GM19239 (cell line): Measurements from ENCODE around the gene CNOT6L.

Experiments
- DNase-seq: peaks from one replicate; pipeline ENCODE4 v3.0.0; 2011; ENCODE audit warnings: low spot score; ENCODE audit not compliant: insufficient read length
- FAIRE-seq: peaks from 2 replicates; lab custom pipeline; 2011; peaks lifted over from hg19 to GRCh38; lab: Jason Lieb, UNC

The CNOT6L gene

DNA sequence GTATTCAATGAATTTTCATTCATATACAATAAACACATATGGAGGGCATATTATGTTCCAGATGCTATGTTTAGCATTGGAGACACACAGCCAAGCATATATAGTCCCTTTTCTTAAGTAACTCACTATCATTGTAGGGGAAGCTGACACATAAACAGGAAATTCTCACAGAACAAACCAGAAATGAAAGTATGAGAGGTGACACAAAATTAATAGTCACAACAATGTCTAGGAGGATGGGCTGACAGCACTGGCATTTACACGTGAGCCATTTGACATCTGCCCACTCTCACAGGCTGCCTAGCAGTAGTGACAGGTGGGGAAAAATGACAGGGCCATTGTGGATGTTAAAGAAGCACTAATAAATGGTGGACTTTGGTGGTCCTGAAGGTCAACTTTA is 2.6 kb upstream of the CNOT6L start:
- FAIRE-seq (peak; percentile 67), DNase-seq (no peak)

DNA sequence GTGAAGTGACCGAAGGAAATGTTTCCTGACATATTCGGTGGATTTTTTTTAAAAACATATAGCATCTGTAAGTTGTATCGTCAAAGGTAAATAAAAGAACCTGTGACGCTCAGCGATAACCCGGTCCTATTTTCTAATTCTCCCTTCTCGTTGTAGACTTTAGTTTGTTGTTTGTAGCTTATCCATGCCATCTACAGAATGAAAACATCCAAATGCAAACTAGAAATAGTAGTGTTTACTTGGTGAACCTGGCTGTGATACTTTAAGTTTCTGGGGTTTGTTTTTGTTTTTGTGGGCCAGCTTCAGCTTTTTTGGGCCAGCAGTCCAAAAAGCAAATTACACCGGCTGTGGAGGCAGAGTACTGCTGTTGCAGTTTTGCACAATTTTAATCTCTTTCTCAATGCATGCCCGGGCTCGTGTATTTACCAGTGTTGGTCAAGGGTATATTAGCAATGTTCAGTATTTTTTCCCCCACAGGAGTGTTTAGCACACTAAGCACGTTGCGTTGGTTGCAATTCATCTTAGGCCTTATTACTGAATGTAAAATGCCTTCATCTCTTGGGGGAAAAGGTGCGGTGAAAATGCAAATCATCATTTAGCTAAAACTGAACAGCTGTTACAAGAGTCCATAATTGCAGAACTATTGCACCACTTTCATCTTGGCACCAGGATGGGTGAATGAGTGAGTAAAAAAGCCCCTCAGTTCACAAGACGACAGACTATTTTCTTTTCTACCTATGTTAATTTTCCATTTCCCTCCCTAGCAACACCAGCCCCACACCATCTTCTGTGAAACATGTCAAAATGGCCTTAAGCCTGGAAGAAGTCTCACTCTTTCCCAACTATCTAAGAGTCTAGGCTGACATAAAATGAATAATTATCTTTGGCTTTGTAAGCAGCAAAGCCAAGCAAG is 1.7 kb upstream of the CNOT6L start:
- FAIRE-seq, result peak; percentile 59
- no peak for DNase-seq

DNA sequence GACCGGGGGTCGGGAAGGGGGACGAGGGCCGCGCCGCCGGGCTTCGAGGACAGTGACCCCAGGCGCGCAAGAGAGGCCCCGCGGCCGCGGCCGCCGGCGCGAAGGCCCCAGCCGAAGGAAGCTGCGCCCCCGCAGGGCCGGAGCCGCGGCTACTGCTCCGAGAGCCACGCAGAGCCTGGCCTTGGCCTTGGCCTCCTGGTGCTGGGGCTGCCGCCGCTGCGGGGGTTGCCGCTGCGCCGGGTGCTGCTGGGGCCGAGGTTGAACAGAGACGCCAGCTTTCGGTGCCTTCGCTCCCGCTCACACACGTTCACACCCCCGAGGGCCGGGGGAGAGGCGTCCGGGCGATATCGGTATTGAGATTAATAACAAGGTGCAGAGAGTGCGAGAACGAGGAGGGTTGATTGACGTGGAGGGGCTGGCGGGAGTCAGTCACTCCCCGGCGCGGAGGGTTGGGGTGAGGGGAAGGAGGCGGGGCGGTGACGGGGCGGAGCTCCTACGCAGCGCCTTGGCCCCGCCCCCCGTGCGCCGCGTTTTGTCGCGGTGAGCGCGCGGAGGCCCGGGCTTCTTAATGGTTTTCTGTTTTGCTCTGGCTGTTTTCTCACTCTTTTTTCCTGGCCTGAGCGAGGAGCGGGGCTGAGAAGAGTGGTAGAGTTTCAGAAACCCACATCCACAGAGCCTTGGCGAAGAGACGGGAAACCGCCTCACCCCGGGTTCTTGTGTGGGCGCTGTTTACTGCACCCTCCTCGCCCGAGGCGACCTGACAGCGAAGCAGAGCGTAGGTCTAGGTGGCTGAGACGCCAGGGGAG is 878 bp upstream of the CNOT6L start:
- DNase-seq, result peak; percentile 81
- FAIRE-seq, result peak; percentile 86

DNA sequence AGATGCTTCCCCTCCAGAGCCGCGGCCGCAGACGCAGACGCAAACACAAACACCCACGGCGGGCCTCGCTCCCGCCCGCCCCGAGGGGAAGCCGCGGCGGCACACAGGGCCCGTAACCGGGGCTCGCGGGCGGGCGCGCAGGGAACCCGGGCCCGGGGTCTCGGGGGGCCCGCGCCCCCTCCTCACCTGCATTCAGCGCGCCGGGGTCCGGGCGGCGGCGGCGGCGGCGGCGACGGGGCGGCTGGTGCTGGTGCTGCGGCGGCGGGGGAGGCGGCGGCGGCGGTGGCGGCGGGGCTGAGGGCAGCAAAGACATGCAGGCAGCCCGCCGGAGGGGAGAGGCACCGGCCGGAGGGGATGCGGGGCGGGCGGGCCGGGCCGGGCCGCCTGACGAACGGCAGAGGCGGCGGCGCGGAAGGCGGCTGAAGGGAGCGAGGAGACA is 255 bp upstream of the CNOT6L start:
- FAIRE-seq (no peak), DNase-seq (no peak)

DNA sequence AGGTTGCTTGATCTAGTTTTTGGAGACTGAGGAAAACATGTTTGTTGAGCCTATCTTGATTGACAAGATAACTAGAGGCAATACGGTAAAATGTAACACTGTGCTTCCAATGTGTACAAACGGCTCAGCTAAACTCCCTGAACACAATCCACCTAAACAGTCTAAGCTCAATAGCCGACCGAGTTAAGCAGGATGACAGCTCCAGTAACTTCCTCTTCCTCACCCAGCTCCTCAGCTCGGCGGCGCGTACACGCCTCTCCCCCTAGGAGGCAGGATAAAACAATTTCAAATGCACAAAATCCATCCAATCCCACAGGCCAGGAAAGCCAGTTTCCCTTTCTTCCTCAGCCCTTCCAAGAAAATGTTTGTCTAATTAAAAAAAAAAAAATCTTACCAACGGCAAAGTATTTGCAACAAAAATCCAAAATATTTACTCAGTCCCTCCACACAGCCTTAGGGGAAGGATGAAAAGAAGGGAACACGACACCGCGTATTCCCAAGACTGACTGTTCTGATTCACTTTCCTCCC is 1.0 kb downstream of the CNOT6L start:
- peak; percentile 17 for DNase-seq
- FAIRE-seq, result peak; percentile 33

DNA sequence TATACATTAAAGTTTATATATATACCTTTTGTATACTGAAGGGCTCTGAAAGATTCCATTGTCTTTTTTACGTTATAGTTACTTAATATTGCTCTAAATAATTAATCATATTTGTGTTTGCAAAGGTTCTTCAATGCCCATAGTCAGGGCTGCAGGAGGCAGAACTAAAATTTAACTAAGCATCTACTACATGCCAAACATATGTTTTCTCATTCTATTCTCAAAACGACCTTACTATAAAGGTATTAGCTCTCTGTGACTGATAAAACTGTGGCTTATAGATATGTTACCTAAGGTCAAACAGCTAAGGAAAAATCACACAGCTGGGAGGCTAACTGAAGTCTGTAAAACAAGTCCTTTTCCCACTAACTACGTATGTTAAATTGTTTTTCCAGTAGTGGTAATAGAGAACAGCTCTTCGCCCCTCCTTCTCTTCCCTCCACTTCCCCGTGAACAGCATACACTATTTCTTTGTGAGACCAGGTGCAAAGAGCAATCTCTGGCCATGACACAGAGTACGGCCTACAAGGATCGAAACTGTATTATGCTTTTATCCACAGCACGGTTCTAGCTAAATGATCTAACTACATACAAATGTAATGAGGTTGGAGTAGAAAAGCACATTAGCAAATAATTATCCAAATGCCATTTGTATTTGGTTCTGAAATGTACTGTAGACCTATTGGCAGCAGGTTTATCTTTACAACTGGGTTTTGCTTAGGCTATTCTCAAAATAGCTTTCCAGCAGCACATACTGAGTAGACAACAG is 1.7 kb downstream of the CNOT6L start:
- FAIRE-seq (peak; percentile 53), DNase-seq (no peak)

DNA sequence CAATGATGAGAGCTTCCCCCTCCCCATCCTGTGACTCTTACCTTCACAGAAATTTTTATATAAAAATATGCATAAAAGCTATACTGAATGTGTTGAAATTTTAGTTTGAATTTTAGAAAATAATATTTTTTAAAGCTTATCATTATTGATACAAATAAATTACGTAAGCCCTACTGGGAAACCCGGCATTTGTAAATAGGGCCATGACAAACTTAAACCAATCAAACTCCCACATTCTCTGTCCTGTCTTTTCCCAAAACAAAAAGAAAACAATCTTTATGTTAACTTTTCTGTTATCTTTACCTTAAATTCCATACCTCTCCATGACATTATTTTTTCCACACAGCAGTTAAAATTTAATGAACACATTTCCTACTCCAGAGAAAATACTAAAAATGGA is 2.6 kb downstream of the CNOT6L start:
- no peak for FAIRE-seq
- DNase-seq, result no peak

DNA sequence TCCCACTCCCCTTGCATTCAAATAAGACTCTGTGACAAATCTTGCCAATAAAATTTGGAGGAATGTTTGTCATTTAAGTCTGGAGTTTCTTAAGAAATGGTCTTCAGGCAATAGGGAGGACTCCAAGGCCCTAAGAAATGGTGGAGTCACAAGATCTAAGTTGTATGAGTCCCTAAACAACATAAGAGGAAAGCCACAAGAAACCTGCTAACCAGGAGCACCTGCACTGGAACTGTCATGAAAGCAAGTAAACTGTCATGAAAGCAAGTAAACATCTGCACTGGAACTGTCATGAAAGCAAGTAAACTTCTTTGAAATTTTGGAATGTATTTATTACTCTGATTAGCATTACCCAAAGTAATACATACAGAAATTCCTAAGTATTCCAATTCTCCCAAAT is 3.5 kb downstream of the CNOT6L start:
- no peak for DNase-seq
- FAIRE-seq, result no peak

DNA sequence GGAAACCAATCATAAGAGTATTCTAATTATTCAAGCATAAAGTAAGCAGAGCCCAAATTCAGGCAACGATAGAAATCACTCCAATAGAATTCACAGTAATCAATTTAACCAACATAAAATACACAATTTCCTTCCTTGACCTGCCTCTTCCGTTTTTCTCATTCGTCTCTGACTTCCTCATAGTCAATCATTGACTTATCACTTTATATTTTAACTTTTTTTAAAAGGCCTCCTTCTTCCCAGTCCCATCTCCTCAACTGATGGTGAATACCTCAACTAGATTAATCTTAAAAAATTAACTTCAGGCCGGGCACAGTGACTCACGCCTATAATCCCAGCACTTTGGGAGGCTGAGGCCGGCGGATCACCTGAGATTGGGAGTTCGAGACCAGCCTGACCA is 13.3 kb downstream of the CNOT6L start:
- DNase-seq, result no peak
- no peak for FAIRE-seq

DNA sequence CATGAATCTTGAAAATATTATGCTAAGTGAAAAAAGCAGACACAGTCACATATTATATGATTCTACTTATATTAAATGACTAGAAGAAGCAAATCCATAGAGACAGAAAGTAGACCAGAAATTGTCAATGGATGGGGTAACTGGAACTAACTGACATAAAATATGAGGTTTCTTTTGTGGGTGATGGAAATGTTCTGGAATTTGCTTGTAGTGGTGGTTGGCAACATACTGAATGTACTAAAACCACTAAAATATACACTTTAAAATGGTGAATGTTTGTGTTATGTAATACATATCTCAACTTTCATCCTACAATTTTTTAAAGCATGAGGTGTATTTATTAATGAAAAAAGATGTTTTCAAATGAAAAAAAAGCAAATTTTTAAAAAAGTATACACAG is 14.7 kb downstream of the CNOT6L start:
- no peak for FAIRE-seq
- no peak for DNase-seq

DNA sequence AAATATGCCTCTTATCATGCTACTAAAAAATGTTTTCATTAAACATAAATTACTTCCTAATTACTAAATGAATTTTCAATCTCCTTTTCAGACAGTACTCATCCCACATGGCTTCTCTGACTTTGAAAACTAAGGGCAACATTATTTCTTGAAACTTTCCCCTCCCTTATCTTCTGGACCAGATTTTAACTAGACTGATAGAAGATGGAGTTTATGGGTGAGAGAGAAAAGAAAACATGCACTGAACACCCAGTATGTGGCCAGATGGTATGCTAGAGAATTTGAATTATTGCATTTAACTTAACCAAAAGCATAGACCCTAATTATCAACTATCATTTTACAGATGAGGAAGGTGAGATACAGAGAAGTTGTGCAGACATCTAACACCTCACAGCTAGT is 16.8 kb downstream of the CNOT6L start:
- FAIRE-seq, result no peak
- DNase-seq, result no peak

DNA sequence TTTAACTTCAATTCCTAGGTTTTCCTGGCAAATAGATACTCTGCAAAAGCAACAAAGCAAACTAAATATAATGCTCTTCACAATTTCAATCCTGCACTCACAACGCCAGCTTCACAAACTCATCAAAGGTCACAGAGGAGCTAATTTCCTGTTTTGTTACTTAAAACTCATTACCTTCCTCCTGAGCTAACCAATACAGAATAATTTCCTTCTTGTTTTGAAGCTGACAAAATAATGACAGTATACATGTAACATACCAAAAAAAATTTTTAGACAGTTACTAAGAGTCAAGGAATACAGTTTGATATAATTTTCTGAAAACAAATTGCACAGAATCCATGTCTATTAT is 17.9 kb downstream of the CNOT6L start:
- FAIRE-seq, result peak; percentile 58
- no peak for DNase-seq

DNA sequence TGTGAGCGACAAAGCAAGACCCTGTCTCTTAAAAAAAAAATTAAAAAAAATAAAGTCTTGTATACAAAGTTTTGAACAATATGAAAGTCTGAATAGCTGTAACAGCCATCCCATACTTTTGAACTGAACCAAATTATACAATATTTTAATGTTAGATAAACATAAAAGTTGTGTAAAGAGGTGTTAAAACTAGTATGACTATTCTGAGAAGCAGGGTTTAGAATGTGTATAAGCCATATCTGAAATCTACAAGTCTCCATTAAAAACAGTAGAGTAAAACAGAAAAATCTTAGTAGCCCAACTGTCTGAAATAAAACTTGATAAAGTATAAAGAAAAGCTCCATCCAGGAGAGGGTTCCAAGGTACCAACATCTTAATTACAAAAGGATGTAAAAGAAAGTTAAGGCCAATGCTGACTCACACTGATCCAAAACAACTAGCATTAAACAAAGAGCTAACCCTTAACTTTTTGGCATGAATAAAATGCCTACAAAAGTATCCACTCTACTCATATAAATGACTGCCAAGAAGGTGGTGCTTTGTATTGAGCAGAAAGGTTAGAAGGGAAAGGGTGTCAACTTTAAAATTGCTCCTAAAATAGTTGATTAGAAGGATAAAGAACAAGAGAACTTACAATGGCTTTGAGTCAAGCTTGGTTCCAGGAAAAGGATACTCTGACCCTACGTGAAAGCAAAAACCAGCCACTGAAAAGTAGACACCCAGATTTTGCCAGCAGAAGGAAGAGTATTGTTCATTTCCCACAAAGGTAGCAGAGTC is 18.5 kb downstream of the CNOT6L start:
- FAIRE-seq, result peak; percentile 8
- no peak for DNase-seq

DNA sequence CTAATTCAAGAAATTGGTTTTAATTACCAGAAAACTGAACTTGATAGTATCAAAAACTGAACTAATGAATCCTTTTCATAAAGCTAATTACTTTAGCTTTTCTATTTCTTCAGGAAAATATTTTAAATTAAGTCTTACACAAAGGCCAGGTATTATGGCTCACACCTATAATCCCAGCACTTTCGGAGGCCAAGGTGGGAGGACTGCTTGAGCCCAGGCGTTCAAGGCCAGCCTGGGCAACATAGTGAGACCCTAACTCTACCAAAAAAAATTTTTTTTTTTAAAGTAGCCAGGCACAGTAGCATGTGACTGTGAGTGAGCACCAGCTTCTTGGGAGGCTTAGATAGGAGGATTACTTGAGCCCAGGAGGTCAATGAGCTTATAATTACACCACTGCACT is 19.1 kb downstream of the CNOT6L start:
- DNase-seq (no peak), FAIRE-seq (no peak)

DNA sequence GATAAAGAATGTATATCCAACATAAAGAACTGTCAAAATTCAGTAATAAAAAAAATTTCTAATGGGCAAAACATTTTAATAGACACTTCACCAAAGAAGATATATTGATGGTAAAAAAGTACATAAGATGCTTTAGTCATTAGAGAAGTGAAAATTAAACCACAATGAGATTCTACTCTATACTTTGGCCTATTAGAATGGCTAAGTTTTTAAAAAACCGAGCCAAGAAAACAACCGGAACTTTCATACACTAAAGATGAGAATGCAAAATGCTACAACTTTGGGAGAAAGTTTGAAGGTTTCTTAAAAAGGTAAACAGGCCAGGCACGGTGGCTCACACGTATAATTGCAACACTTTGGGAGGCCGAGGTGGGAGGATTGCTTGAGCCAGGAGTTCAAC is 20.8 kb downstream of the CNOT6L start:
- FAIRE-seq (no peak), DNase-seq (no peak)

DNA sequence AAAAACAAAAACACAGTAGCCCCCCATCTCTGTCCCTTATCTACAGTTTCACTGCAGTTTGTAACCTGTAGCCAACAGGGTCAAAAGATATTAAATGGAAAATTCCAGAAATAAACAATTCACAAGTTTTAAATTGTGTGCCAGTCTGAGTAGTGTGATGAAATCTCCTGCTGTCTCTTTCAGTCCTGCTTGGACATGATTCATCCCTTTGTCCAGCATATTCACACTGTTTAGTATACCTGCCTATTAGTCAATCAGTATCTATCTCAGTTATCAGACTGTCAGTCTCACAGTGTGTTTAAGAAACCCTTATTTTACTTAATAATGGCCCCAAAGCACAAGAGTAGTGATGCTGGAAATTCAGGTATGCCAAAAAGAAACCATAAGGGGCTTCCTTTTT is 21.9 kb downstream of the CNOT6L start:
- DNase-seq (no peak), FAIRE-seq (no peak)

DNA sequence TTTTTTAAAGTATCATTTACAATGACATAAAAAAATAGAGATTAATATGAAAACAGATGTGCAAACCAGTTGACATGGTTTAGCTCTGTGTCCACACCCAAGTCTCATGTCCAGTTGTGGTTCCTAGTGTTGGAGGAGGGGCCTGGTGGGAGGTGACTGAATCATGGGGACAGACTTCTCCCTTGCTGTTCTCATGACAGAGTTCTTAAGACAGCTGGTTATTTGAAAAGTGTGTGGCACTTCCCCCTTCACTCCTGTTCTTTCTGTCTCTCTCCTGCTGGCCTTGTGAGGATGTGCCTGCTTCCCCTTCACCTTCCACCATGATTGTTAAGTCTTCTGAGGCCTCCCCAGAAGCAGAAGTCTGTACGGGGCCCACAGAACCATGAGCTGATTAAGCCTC is 23.8 kb downstream of the CNOT6L start:
- FAIRE-seq, result no peak
- no peak for DNase-seq

DNA sequence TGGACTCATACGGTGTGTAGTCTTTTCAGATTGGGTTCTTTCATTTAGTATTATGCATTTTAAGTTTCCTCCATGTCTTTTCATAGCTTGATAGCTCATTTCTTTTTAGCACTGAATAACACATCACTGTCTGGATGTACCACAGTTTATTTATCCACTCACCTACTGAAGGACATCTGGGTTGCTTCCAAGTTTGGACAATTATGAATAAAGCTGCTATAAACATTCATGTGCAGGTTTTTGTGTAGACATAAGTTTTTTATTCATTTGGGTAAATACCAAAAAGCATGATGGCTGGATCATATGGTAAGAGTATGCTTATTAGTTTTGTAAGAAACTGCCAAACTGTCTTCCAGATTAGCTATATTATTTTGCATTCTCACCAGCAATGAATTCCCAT is 29.0 kb downstream of the CNOT6L start:
- DNase-seq (no peak), FAIRE-seq (no peak)

DNA sequence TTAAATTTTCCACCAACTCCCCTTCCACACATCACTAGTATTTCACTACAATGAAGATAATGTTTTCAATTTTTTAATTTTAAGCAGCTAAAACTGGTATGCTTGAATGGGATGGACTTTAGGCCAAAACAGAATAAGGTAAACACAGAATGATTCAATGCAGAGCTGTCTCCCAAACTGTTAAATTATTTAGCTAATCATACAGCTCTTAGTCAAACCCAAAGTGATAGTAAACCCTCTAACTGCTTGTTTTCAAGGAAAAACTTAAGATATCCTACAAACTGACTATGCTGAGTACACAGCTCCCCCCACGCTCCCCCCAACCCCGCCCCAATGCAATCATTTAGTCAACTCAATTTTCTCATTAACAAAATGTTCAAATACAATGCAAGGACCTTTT is 30.2 kb downstream of the CNOT6L start:
- FAIRE-seq, result peak; percentile 14
- DNase-seq, result no peak

DNA sequence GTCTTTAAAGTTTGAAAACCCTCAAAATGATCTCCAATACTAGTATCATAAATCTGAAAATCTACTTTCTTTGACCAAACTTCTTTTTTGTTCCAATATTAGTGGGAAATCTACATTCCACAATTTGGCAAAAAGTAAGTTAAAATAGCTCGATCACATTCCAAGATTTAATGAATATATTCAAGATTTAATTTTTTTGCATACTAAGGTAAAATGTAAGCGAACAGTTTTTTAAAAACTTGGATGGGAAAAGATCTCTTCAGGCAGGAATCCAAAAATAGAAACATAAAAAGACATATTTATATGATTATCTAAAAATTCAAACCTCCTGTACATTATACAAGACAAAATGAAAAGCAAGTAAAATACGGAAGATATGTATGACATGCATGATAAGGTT is 31.2 kb downstream of the CNOT6L start:
- no peak for FAIRE-seq
- no peak for DNase-seq
